Keratinocyte (primary cell): ENCODE results near the gene SREK1IP1. TPM values are rescaled to one million over a fixed set of nuclear protein-coding genes. Genes with fewer than 3 reads are reported as not detected.

ENCODE experiments used
- DNase-seq: peaks from one replicate; pipeline ENCODE4 v3.0.0-alpha.2; 2011; ENCODE audit warnings: low read depth, missing footprints, low spot score
- FAIRE-seq: peaks from 2 replicates; lab custom pipeline; 2011; peaks lifted over from hg19 to GRCh38; lab: Jason Lieb, UNC
- H2AFZ ChIP-seq: 2 replicates; pipeline ENCODE4 v1.6.0; 2012; ENCODE audit warnings: low read length, control low read depth, inconsistent platforms; ENCODE audit not compliant: control insufficient read depth
- H3K27ac ChIP-seq: 2 replicates; pipeline ENCODE4 v1.5.1; 2011; ENCODE audit warnings: low read length; ENCODE audit not compliant: control insufficient read depth, insufficient read depth
- H3K27me3 ChIP-seq: 3 replicates; pipeline ENCODE4 v1.6.0; 2011; ENCODE audit warnings: low read length; ENCODE audit not compliant: control insufficient read depth, insufficient read depth; ENCODE audit errors: extremely low read depth
- H3K36me3 ChIP-seq, 2 experiments: 2 replicates in 1 of 2; 3 replicates in 1 of 2; pipeline ENCODE4 v1.5.1; 2011; ENCODE audit warnings: low read length in 2 of 2, mild to moderate bottlenecking in 1 of 2; ENCODE audit not compliant: control insufficient read depth in 2 of 2, insufficient read depth in 2 of 2; ENCODE audit errors: extremely low read depth in 1 of 2
- H3K4me1 ChIP-seq: 3 replicates; pipeline ENCODE4 v1.5.1; 2011; ENCODE audit warnings: low read length; ENCODE audit not compliant: control insufficient read depth, insufficient read depth; ENCODE audit errors: extremely low read depth
- H3K4me2 ChIP-seq: 3 replicates; pipeline ENCODE4 v1.6.0; 2011; ENCODE audit warnings: low read depth, low read length; ENCODE audit not compliant: control insufficient read depth, insufficient read depth; ENCODE audit errors: extremely low read depth
- H3K4me3 ChIP-seq, 3 experiments: fragments of 200-600 bp in 1 of 3; sonication (generic) in 1 of 3; 2 replicates in 2 of 3; 3 replicates in 1 of 3; pipeline ENCODE4 v1.5.1; 2011 to 2016; ENCODE audit warnings: low read length in 3 of 3, mild to moderate bottlenecking in 3 of 3, control low read depth in 2 of 3, inconsistent platforms in 1 of 3, low read depth in 1 of 3, mixed read lengths in 1 of 3, mixed run types in 1 of 3, moderate library complexity in 1 of 3; ENCODE audit not compliant: control insufficient read depth in 2 of 3, insufficient read depth in 2 of 3; ENCODE audit errors: extremely low read depth in 1 of 3
- H3K79me2 ChIP-seq: 2 replicates; pipeline ENCODE4 v1.6.0; 2012; ENCODE audit warnings: low read length; ENCODE audit not compliant: control insufficient read depth, insufficient read depth
- H3K9ac ChIP-seq: 3 replicates; pipeline ENCODE4 v1.6.0; 2011; ENCODE audit warnings: low read length; ENCODE audit not compliant: control insufficient read depth, insufficient read depth; ENCODE audit errors: extremely low read depth
- H3K9me1 ChIP-seq: 3 replicates; pipeline ENCODE4 v1.6.0; 2011; ENCODE audit warnings: low read length; ENCODE audit not compliant: control insufficient read depth, insufficient read depth; ENCODE audit errors: extremely low read depth
- H3K9me3 ChIP-seq: 2 replicates; pipeline ENCODE4 v1.5.1; 2012; ENCODE audit warnings: low read depth, low read length; ENCODE audit not compliant: control insufficient read depth
- H4K20me1 ChIP-seq: 3 replicates; pipeline ENCODE4 v1.6.0; 2011; ENCODE audit warnings: low read length; ENCODE audit not compliant: control insufficient read depth, insufficient read depth; ENCODE audit errors: extremely low read depth
- EZH2 ChIP-seq: IDR thresholded peaks from one replicate; pipeline ENCODE4 v1.6.1; 2012; ENCODE audit warnings: inconsistent platforms, mild to moderate bottlenecking, low read length, moderate library complexity
- dilution Hi-C: fragments of 300-500 bp; cut with MboI; formaldehyde crosslinking; loops from one replicate; pipeline ENCODE4 v1.7.0; 2020; ENCODE audit warnings: low sequenced_read_pairs; ENCODE audit not compliant: extremely low pct_ligation_motif_present
- polyA plus RNA-seq, 5 experiments: library from polyadenylated mRNA; depleted of rRNA in 3 of 5; stranded (reverse) in 3 of 5; stranded (forward) in 1 of 5; unstranded in 1 of 5; fragments of >200 nt; gene quantifications; 1 replicate in 1 of 5; 2 replicates in 3 of 5; 3 replicates in 1 of 5; pipeline versions ENCODE4 v1.2.1 to v1.2.3, GENCODE V29; 2011 to 2012; ENCODE audit warnings: missing spikeins in 2 of 5, low read depth in 1 of 5, low replicate concordance in 1 of 5
- TF ChIP-seq, protein P1 (sequence below), 3 experiments: IDR thresholded peaks in 1 of 3; conservative IDR thresholded peaks in 1 of 3; optimal IDR thresholded peaks in 1 of 3; 2 replicates in 2 of 3; 3 replicates in 1 of 3; pipeline versions ENCODE3 to v1.5.1; 2011; ENCODE audit warnings: low read length in 3 of 3, mild to moderate bottlenecking in 3 of 3, moderate library complexity in 2 of 3, control low read depth in 1 of 3, inconsistent platforms in 1 of 3; ENCODE audit not compliant: insufficient read depth in 2 of 3; ENCODE audit errors: extremely low read depth in 1 of 3

The SREK1IP1 gene
- polyA plus RNA-seq, 1 donor (not counting 4 experiments of a cell fraction or from before 2014, with no cell fraction given), result 10.8 TPM

- TF ChIP-seq, protein P1, sequence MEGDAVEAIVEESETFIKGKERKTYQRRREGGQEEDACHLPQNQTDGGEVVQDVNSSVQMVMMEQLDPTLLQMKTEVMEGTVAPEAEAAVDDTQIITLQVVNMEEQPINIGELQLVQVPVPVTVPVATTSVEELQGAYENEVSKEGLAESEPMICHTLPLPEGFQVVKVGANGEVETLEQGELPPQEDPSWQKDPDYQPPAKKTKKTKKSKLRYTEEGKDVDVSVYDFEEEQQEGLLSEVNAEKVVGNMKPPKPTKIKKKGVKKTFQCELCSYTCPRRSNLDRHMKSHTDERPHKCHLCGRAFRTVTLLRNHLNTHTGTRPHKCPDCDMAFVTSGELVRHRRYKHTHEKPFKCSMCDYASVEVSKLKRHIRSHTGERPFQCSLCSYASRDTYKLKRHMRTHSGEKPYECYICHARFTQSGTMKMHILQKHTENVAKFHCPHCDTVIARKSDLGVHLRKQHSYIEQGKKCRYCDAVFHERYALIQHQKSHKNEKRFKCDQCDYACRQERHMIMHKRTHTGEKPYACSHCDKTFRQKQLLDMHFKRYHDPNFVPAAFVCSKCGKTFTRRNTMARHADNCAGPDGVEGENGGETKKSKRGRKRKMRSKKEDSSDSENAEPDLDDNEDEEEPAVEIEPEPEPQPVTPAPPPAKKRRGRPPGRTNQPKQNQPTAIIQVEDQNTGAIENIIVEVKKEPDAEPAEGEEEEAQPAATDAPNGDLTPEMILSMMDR (optimal IDR thresholded peaks at IDR 0.05 in 1 of 3, IDR thresholded peaks at IDR 0.05 in 1 of 3, conservative IDR thresholded peaks at IDR 0.05 in 1 of 3; ENCODE audit: extremely low read depth in 1 of 3, insufficient read depth in 2 of 3, low read length in 3 of 3), result no peak
- no peak for TF ChIP-seq EZH2
- dilution Hi-C loops, result no loop called here
- no peak overlapping the region for H3K4me2 ChIP-seq
Measured at GRCh38 chr5:64807520-64807919, 39.0 kb upstream of the SREK1IP1 start.

GRCh38 chr5:64806537-64806936, 38.0 kb upstream of the SREK1IP1 start:
- no peaks in the 10 kb centered on the region for H3K27me3 ChIP-seq
- H3K9me3 ChIP-seq, result no peaks in the 10 kb centered on the region
- H3K4me3 ChIP-seq, result no peak overlapping the region
- TF ChIP-seq, protein P1 (optimal IDR thresholded peaks at IDR 0.05 in 1 of 3, IDR thresholded peaks at IDR 0.05 in 1 of 3, conservative IDR thresholded peaks at IDR 0.05 in 1 of 3; ENCODE audit: extremely low read depth in 1 of 3, insufficient read depth in 2 of 3, low read length in 3 of 3), result no peak
- TF ChIP-seq EZH2, result no peak
- no peaks in the 10 kb centered on the region for H3K79me2 ChIP-seq
- H3K27ac ChIP-seq, result no peak overlapping the region
- H3K36me3 ChIP-seq, result peaks cover 0 to 5% of the 10 kb centered on the region in 2 experiments
- H4K20me1 ChIP-seq, result no peaks in the 10 kb centered on the region
- H3K9me1 ChIP-seq, result no peaks in the 10 kb centered on the region
- no peak overlapping the region for H3K9ac ChIP-seq
- dilution Hi-C loops, result no loop called here
- H3K4me1 ChIP-seq, result no peaks in the 10 kb centered on the region
- FAIRE-seq, result no peak
- H2AFZ ChIP-seq, result no peak overlapping the region
- H3K4me2 ChIP-seq, result no peak overlapping the region
- no peak for DNase-seq

More at GRCh38 chr5:64807520-64807919, 39.0 kb upstream of the SREK1IP1 start:
- no peak overlapping the region for H2AFZ ChIP-seq
- H3K9me1 ChIP-seq, result no peaks in the 10 kb centered on the region
- no peaks in the 10 kb centered on the region for H3K4me1 ChIP-seq
- DNase-seq (no peak), FAIRE-seq (no peak)
- no peaks in the 10 kb centered on the region for H3K27me3 ChIP-seq
- H3K9me3 ChIP-seq, result no peaks in the 10 kb centered on the region
- no peak overlapping the region for H3K27ac ChIP-seq
- H3K79me2 ChIP-seq, result no peaks in the 10 kb centered on the region
- H3K36me3 ChIP-seq, result peaks cover 0 to 5% of the 10 kb centered on the region in 2 experiments
- no peak overlapping the region for H3K4me3 ChIP-seq
- no peaks in the 10 kb centered on the region for H4K20me1 ChIP-seq
- H3K9ac ChIP-seq, result no peak overlapping the region
